K562 treated with DMSO at 1 percent for 12 hours (cell line): ENCODE results near the gene ACTA2. TPM values are rescaled to one million over a fixed set of nuclear protein-coding genes. Genes with fewer than 3 reads are reported as not detected.

ENCODE experiments used
- total RNA-seq: library from RNA; unstranded; fragments of 300-600 nt; gene quantifications from 2 replicates; pipeline ENCODE4 v1.2.3, GENCODE V29; 2022; ENCODE audit not compliant: insufficient read depth

The ACTA2 gene
- total RNA-seq, result 2.9 TPM in 1 of 2 replicates, not detected in the other

GRCh38 chr10:88952647-88953111, at the start of gene ACTA2:
ACTA2 (minus strand) TSS chr10:88952773; CDS start chr10:88948930, 3,843 bp downstream.

GRCh38 chr10:88990384-88991160, 38.0 kb upstream of the ACTA2 start, which contains the start of gene FAS:
FAS (plus strand) TSS chr10:88990798; CDS start chr10:88990877, 79 bp downstream.

Other genes with a start within 250 kb of the ACTA2 start
- not detected in 2 replicates for gene LIPK, start 246.5 kb downstream of the ACTA2 start, total RNA-seq
- gene LIPN, start 192.8 kb downstream of the ACTA2 start, total RNA-seq, result not detected in 2 replicates
- not detected in 2 replicates for gene LIPM, start 150.0 kb downstream of the ACTA2 start, total RNA-seq
- not detected in 2 replicates for gene ANKRD22, start 100.9 kb downstream of the ACTA2 start, total RNA-seq
- gene STAMBPL1, start 72.5 kb downstream of the ACTA2 start, total RNA-seq, result not detected in 2 replicates
- gene FAS, start 38.0 kb upstream of the ACTA2 start, total RNA-seq, result 0.63 and 0.86 TPM in 2 replicates